HL-60/S4 treated with phorbol 12-myristate 13-acetate at 8.2 ng/mL for 4 days and 3 days (cell line): ENCODE measurements around the gene SMARCB1.

Experiments
- in situ Hi-C: fragments of 300-500 bp; cut with MboI; formaldehyde crosslinking; loops from 2 replicates; pipeline ENCODE4 v1.15.0; 2022; ENCODE audit warnings: low sequenced_read_pairs

Gene SMARCB1

DNA sequence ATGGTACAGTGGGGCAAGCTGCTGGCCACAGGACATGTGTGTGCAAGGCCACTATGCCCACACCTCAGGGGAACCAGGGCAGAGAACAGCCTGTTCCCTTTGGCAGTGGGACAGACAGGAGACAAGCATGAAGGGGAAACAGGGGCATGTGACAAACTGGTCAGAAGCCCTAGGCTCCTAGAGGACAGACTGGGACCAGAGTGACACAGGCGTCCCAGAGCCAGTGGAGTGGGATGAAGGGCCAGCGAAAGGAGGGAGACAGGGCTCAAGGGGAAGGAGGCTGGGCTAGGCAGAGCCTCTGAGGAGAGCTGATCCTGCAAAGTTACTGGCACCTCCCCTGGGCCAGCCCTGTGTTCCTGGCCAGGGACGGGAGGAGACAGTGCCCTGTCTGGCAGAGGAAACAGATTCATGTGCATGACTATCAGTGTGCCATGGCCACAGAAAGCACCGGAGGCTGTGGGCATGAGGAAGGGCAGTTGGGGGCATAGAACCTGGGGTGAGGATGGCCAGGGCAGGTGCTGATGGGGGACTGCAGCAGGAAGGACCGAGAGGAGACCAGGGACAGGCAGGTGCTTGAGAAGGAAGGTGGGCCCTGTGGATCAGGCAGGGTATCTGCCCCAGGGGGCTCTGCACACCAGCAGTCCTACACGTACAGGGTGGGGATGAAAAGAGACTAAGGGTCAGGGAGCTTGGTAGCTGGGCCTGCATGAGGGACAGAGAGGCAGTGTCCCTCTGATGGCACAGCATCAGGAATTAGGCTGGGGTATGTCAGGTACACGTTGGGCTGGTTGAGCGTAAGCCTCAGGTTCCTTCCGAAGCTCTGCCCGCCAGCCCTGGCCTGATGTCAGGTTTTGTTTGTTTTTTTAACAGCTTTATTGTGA is 42.3 kb downstream of the SMARCB1 start:
- in situ Hi-C loops: no loop called here

DNA sequence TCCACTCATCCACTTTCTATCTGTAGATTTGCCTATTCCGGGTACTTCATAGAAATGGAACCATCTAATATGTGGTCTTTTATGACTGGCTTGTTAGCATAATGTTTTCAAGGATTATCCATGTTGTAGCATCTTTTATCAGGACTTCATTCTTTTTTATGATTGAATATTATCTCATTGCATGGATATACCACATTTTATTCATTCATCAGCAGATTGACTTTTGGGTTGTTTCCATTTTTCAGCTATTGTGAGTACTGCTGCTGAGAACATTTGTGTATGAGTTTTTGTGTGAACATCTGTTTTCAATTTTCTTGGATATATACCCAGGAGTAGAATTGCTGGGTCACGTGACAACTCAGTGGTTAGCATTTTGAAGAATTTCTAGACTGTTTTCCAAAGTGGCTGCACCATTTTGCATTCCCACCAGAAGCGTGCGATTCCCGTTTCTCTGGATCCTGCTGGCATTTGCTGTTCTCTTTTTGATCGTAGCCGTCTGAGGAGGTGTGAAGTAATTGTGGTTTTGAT is 43.1 kb downstream of the SMARCB1 start:
- in situ Hi-C loops: no loop called here

DNA sequence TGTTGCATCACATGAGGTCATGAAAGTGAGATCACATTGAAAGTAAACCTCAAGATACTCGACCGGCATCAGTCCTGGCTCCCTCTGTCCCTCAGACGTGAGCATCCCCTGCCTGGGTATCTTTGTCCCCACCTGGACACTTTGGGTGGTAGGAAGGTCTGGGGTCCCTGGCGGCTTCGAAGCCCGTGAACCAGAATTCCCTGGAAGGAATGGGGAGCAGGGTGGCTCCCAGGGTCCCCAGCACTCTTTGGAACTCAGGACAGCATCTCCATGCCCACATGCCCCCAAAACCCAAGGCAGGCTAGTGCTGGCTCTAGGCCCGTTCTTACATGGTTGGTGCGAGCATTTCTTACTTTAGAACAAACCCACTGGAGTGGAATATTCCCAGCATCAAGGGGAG is 44.5 kb downstream of the SMARCB1 start:
- in situ Hi-C loops: no loop called here

DNA sequence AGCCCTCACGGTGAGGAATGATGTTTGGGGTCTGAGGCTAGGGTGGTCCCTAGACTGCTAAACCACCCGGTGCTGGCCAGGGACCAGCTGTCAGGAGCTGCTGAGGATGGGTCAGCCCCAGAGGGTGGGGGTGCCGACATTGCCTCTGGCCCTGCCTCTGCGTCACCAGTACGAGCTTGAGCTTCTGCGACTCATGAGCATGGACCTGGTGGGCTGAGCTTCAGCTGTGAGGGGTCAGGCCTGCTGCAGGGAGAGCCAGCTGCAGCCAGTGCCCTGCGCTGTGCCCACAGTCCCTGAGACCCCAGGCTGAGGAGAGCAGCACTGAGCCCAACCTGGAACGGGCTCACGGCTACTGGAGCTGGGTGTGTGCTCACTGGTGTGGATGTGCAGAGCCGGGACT is 45.0 kb downstream of the SMARCB1 start:
- in situ Hi-C loops: no loop called here

DNA sequence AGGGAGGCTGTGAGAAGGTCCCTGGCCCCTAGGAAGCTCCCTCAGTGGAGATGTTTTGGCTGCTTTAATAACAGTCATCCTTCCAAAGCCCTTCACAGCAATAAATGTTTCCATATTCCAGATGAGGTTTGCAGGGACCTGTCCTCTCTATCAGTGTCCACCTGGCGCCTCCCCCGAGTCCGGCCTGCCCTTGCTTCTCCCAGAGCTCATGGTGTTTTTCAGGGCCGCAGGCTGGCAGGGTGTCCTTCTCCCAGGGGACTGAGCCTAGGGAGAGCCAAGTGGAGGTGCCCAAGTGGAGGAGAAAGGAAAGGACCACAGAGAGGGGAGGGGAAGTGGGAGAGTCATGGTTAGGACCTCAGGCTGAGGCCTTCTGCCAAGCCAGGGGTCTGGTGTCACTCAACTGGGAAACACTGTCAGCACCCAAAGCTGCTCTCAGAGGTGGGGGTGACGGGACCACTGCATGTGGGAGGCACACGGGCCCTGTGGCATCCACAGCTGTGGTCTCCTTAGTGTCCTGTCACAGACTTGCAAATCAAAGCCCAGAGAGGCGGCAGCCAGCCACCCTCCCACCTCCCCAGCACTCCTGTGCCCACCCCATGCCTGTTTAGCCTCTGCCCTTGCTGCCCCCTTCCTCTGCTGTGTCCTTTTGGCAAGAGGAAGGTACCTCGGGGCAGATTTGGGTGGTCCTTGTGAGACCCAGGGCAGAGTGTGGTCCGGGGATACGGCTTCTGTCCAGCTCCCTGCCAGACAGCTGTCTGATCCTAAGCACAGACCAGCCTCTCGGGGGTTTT is 45.7 kb downstream of the SMARCB1 start:
- in situ Hi-C loops: no loop called here

DNA sequence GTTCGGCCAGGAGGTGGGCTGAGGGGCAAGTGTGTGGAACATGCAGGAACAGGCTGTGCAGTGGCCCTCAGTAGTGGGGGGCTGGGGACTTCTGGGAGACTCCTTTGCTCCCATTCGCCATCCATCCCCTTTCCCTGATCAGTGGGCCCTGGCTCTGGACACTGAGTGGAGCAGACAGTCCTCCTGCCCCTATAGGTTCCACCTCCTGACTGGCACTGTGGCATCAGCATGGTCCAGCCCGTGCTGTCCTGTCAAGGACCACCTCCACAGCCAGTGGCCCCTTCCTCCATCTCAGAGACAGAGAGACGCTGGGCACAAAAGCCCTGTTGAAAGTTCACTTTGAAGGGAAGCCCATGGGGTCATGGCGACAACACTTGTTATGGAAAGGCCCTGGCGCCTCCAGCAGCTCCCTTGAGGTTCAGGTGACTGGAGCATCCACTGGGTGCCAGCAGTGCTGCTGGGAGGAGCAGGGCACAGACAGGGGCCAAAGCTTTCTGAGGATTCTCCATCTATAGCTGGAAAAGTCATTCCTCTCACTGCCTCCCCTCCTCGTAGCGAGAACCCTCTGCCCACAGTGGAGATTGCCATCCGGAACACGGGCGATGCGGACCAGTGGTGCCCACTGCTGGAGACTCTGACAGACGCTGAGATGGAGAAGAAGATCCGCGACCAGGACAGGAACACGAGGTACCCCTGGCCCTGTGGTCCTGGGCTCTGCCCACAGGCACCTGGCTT is 46.4 kb downstream of the SMARCB1 start:
- in situ Hi-C loops: no loop called here

DNA sequence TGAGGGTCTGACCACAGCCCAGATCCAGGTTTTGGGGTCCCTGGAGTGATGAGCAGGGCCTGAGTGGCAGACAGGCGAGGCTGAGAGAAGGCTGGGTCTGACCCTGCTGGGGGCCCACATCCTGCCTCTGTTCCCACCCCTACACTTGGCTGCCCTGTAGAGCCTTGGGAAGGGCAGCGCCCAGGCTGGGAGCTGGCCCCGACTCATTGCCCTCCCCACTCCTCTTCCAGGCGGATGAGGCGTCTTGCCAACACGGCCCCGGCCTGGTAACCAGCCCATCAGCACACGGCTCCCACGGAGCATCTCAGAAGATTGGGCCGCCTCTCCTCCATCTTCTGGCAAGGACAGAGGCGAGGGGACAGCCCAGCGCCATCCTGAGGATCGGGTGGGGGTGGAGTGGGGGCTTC is 47.1 kb downstream of the SMARCB1 start:
- in situ Hi-C loops: no loop called here

DNA sequence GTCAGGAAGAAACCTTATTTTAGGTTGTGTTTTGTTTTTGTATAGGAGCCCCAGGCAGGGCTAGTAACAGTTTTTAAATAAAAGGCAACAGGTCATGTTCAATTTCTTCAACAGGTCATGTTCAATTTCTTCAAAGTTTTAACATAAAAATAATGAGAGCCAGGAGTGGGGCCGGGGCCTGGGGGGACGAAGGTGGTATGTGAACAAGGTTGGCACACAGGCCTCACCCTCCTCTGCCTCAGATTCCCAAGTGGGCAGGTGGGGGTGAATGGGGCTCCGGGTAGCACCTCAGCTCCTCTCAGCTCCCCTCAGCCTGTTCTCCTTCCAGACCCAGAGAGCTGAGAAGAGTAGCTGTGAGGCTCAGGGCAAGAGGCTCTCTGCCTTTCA is 47.6 kb downstream of the SMARCB1 start:
- in situ Hi-C loops: no loop called here

DNA sequence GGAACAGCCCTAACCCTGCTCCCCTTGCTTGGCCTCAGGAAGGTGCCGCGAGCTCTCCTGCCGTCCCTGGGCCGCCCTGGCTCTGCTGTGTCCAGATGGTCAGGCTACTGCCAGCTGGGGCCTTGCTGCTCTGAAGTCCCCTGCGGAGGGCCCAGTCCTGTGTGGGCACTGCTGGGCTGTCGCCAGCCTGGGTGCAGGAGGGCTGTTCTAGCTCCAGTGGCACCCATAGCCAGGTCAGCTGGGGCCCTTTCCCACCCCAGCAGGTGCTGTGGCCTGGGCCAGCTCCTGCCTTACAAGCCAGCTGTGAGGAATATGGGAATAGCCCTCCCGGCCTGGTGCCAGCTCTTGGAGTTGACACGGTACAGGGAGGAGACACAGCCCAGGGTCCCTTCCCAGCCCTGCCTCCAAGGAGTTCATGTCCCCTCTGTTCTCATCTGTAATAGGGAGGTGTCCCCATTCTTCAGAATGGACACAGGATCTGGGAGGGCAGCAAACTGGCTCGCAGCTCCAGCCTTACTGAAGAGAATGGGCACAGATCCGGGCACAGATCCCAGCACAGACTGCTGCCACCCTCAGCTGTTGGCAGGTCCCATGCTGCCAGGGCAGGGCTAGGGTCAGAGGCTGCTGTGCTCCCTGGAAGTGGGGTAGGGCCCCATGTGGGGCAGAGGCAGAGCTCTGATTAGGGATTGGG is 48.2 kb downstream of the SMARCB1 start:
- in situ Hi-C loops: no loop called here

DNA sequence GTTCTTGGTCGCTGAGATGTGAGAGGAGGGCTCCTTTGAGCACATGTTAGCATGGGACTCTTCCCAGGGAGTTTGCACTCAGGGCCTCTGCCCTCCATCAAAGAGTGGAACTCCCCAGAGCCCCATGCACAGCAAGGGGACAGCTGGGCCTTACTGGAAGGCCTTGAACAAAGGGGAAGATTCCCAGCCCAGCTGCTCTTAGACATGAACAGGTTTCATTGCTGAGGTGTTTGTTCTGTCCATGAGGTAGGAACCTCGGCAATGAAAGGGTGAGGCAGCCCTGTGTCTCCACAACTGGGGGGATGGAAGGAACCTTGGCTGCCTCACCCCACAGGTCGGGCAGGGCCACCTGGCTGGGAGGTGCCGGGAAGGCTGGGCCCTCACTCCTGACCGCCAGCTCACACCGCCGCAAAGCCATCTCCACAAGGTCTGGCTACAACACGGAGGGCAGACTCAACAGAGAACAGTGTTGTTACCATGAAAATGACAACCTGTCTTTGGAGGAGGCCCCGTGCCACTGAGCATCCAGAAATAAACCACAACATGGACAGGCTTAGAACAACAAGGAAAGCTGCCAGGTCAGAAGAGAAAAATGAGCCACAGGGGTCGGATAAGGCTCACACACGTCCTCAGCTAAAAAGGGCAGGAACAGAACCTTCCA is 48.8 kb downstream of the SMARCB1 start:
- in situ Hi-C loops: no loop called here

DNA sequence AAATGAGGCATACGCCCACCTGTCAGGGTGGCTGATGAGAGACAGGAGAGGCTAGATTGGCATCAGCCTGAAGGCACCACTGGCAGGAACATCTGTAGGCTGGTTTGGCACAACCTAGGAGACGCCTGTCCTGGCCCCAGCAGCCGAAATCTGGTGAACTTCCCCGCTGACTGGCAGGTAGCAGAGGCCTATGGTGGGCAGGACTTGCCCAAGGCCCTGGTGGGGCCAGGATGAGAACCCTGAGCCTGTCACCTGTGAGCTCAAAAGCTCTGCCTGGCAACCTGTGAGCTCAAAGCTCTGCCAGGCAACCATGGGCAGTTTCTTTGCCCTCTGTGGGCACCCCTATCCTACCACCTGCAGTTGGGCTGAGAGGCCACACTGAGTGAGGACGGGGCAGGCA is 49.5 kb downstream of the SMARCB1 start:
- in situ Hi-C loops: no loop called here

DNA sequence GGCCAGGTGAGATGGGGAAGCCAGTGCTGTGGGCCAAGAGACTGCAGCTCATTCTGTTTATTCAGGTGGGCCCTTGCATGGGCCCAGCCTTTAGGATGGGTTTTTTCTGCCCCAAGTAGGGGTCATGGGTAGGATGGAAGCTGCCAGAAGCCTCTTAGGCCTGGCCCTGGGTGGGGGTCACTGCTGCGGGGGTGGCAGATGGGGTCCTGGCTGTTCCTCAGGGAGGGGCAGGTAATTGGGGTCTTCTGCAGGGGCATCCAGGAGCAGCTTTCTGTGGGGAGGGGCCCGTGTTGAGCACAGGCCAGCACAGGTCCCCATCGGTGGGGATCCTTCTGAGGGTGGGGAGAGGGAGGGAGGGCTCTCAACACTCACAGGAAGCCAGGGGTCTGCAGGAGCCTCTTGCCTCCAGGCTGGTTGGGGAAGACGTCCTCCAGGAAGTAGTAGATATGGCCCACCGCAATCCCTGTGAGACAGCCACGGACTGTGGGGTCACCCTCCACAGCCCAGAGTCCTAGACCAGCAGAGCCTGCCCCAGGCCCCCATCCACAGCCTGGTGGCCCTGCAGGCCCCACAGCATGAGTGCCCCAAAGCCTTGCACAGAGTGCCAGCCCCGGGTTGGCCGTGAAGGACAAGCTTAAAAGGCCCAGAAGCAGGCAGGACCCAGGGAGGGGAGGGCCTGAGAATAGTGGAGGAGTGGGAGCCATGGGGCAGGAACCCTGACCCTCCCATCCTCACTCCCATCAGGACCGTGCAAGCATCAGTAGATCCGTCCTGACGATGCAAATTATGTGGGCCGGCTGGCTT is 50.1 kb downstream of the SMARCB1 start:
- in situ Hi-C loops: no loop called here

DNA sequence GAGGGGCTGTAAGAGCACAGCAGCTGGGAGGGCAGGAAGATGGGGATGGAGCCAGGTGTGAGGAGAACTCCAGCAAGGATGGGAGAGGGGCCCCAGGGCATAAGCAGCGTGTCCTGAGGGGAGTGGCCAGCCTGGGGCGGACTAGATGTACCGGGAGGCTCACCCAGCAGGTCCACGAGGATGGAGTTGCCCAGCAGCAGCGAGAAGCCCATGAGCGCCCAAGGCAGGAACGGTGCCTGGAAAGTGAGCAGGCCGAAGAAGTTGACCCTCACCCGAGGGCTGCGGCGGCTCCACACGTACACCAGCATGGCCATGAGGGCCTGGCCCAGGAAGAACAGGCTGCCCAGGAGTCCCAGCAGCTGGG is 50.7 kb downstream of the SMARCB1 start:
- in situ Hi-C loops: no loop called here

DNA sequence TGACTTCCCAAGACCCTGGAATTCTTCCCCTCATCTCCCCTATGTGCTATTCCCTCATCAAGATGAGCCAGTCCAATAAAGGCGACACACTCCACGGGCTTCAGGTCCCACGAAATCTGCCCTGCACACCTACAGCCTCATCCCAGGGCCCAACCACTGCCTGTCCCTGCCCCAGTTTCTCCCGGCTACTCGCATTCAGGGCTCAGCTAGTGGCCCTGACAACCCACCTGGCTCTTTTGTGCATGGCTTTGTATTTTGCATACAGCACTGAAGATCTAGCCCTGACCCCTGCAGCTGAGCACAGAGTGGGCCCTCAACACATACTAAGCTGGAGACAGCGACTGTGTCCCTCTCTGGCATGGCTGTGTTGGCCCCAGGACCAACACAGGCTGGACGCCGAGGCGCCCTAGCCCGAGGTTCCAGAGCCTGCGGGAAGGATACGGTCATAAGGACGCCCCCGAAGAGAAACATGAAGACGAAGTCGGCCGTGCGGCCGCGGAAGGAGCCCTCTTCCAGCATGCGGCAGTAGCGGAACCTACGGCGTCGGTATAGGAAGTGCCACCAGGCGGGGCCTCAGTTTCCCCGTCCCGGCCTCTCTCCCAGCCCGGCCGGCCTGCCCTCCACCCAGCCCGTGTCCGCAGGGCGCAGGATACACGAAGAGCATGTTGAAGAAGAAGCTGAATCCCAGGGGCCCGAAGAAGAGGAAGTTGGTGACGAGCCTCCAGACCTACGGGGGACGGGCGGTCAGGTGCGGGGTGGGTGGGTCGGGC is 51.3 kb downstream of the SMARCB1 start:
- in situ Hi-C loops: no loop called here

DNA sequence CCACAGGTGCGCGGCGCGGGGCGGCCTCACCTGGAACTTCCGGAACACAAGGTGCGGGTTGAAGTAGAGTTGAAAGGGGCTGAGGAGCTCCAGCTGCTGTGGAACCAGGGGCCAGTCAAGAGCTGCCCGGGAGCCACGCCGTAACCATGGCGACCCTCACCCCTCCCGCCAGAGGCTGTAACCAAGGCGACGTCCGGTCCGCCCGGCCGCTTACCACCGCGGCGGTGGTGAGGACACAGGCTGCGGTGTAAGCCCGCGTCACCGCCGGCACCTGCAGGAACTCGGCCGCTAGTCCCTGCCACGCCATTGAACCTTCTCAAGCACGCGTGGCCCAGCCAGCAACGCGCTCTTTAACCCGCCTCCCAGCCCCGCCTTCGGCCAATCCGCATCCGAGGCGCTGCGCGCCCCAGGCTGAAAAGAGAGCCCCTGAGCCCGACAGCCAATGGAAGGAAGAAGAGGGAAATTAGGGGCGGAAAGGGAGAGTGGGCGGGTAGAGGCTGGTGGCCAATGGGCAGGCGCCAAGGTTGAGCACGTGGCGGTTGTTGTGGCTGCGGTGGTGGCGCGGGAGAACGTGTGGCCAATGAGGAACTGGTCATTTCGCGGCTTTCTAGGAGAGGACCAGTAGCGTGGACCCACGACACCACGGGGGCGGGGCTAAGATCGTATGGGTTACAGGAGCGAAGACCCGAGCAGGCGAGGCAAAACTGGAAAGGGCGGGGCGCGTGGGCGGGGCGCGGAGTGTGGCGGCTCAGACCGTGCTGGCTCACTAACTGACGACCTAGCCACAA is 52.1 kb downstream of the SMARCB1 start, which contains the start of gene DERL3:
DERL3 (minus strand) TSS at position 326 of the 788 bp plus-strand sequence; CDS start at position 307, 19 bp downstream.
- in situ Hi-C loops: no loop called here

DNA sequence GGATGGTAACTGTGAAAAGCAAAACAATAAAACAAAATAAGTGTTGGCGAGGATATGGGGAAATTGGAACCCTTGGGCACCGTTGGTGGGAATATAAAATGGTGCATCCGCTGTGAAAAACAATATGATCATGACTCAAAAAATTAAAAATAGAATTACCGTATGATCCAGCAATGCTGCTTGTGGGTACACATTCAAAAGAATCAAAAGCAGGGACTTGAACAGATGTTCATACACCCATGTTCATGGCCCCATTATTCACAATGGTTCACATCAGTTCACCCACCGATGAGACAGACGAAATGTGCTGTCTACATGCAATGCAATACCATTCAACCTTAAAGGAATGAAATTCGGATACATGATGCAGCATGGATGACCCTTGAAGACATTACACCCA is 53.3 kb downstream of the SMARCB1 start:
- in situ Hi-C loops: no loop called here

DNA sequence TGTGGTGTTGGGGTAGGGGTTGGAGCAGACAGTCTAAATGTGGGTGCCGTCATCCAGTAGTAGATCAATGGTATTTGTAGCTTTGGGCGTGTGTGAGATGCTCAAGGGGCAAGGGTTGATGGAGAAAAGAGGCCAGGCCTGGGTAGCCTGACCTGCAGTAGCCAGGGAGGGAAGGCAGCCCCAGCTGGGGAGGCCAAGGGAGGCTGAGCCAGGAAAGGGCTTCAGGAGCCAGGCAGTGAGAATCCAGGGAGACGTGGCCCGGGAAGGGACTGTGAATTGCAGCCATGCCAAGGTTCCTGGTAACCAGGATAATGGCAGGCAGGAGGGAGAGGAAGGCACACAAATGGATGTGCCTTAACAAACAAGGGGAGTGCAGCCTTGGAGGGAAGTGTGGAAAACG is 54.5 kb downstream of the SMARCB1 start:
- in situ Hi-C loops: no loop called here
